K562 (cell line): Measurements from ENCODE around the gene SNTG2.

Source experiments
- BRF1 ChIP-seq: IDR thresholded peaks from 3 replicates; pipeline ENCODE4 v1.6.1; 2011; ENCODE audit warnings: borderline replicate concordance, mild to moderate bottlenecking; ENCODE audit not compliant: insufficient read length; ENCODE audit errors: extremely low read depth
- EZH2 ChIP-seq: IDR thresholded peaks from 2 replicates; pipeline ENCODE4 v1.6.1; 2012; ENCODE audit warnings: low read depth, mild to moderate bottlenecking, inconsistent platforms, low read length, borderline replicate concordance
- FOXJ3 ChIP-seq: sonication (generic); formaldehyde crosslinking; IDR thresholded peaks from 2 replicates; pipeline ENCODE4 v1.4.0; 2020; ENCODE audit warnings: mild to moderate bottlenecking, missing genetic modification reagents
- JUN ChIP-seq, 2 experiments: sonication (generic) in 1 of 2; formaldehyde crosslinking in 1 of 2; IDR thresholded peaks; 2 replicates each; pipeline versions ENCODE4 v1.6.1 to v1.8.0; 2012 to 2022; ENCODE audit warnings: borderline replicate concordance in 2 of 2, mild to moderate bottlenecking in 2 of 2, improper control_type of control experiment in 1 of 2, low read depth in 1 of 2, low read length in 1 of 2, missing genetic modification reagents in 1 of 2
- ZBTB33 ChIP-seq: sonication (generic); formaldehyde crosslinking; IDR thresholded peaks from 2 replicates; pipeline ENCODE4 v1.8.1; 2023; ENCODE audit warnings: mild to moderate bottlenecking, missing genetic modification reagents
- ZNF232 ChIP-seq: sonication (generic); formaldehyde crosslinking; IDR thresholded peaks from 2 replicates; pipeline ENCODE4 v1.8.0; 2022; ENCODE audit warnings: mild to moderate bottlenecking, missing genetic modification reagents

GRCh38 chr2:1097101-1097500 lies 146.5 kb downstream of the SNTG2 start:
- TF ChIP-seq FOXJ3 (no peak), ZNF232 (CRISPR knock-in tag) (no peak), JUN (IDR thresholded peaks at IDR 0.05; ENCODE audit: borderline replicate concordance, low read depth, low read length) (no peak), JUN (CRISPR knock-in tag; IDR thresholded peaks at IDR 0.05; ENCODE audit: borderline replicate concordance) (no peak), EZH2 (no peak), ZBTB33 (CRISPR knock-in tag) (no peak), BRF1 (no peak)
